ENCODE results near the gene CRCP.

Gene CRCP

GRCh38 chr7:66198469-66198868 lies 83.8 kb downstream of the CRCP start:
- no peak for DNase-seq

- no peak for DNase-seq
These were observed 84.3 kb downstream of the CRCP start for GRCh38 chr7:66198956-66199355.

- no peak for DNase-seq
These were observed 87.8 kb downstream of the CRCP start for GRCh38 chr7:66202441-66202840.
